CD14-positive monocyte (primary cell): ENCODE data around the gene TFEB. TPM values are rescaled to one million over a fixed set of nuclear protein-coding genes. Genes with fewer than 3 reads are reported as not detected.

Experiments
- DNase-seq, 3 donors: peaks; one replicate each; pipeline ENCODE4 v3.0.0-alpha.2; 2011 to 2022
- H2AFZ ChIP-seq: 2 replicates; pipeline ENCODE4 v1.6.0; 2012; ENCODE audit warnings: mild to moderate bottlenecking, low read depth, low read length, inconsistent platforms; ENCODE audit not compliant: insufficient read depth, poor library complexity, severe bottlenecking
- H3K27ac ChIP-seq, 2 donors: 1 replicate in 1 of 2; 2 replicates in 1 of 2; pipeline ENCODE4 v1.5.1; 2012 to 2013; ENCODE audit warnings: low read length in 2 of 2, control low read depth in 1 of 2, inconsistent platforms in 1 of 2, low read depth in 1 of 2, mild to moderate bottlenecking in 1 of 2
- H3K27me3 ChIP-seq, 2 donors: one replicate each; pipeline versions ENCODE4 v1.6.0 to v1.6.1; 2011 to 2013; ENCODE audit warnings: low read length in 2 of 2; ENCODE audit not compliant: control insufficient read depth in 2 of 2, insufficient read depth in 2 of 2
- H3K36me3 ChIP-seq, 2 donors: replicated peaks in 1 of 2; 1 replicate in 1 of 2; 2 replicates in 1 of 2; pipeline versions ENCODE4 v1.5.1 to v1.6.1; 2012 to 2013; ENCODE audit warnings: low read length in 2 of 2, control low read depth in 1 of 2, inconsistent platforms in 1 of 2, mild to moderate bottlenecking in 1 of 2; ENCODE audit not compliant: insufficient read depth in 2 of 2, control insufficient read depth in 1 of 2
- H3K4me1 ChIP-seq, 2 donors: 1 replicate in 1 of 2; 2 replicates in 1 of 2; pipeline versions ENCODE4 v1.5.1 to v1.6.1; 2012 to 2013; ENCODE audit warnings: low read length in 2 of 2, control low read depth in 1 of 2, inconsistent platforms in 1 of 2, mild to moderate bottlenecking in 1 of 2, moderate library complexity in 1 of 2; ENCODE audit not compliant: insufficient read depth in 2 of 2, control insufficient read depth in 1 of 2
- H3K4me2 ChIP-seq: replicated peaks from 2 replicates; pipeline ENCODE3; 2012; ENCODE audit warnings: low read length, moderate library complexity, mild to moderate bottlenecking; ENCODE audit not compliant: poor library complexity, severe bottlenecking; ENCODE audit errors: extremely low read depth
- H3K4me3 ChIP-seq, 3 experiments: fragments of 200-600 bp in 1 of 3; sonication (generic) in 1 of 3; replicated peaks in 1 of 3; 1 replicate in 2 of 3; 2 replicates in 1 of 3; pipeline ENCODE4 v1.5.1; 2011 to 2013; ENCODE audit warnings: low read length in 3 of 3, mild to moderate bottlenecking in 3 of 3, control low read depth in 2 of 3, low read depth in 2 of 3, inconsistent platforms in 1 of 3, moderate library complexity in 1 of 3
- H3K79me2 ChIP-seq: 2 replicates; pipeline ENCODE4 v1.6.0; 2012; ENCODE audit warnings: mild to moderate bottlenecking, control low read depth, inconsistent platforms, low read length, moderate library complexity; ENCODE audit not compliant: insufficient read depth
- H3K9ac ChIP-seq: 2 replicates; pipeline ENCODE4 v1.6.0; 2017; ENCODE audit warnings: low read length, mild to moderate bottlenecking; ENCODE audit not compliant: insufficient read depth, poor library complexity, severe bottlenecking
- H3K9me3 ChIP-seq, 2 donors: replicated peaks in 1 of 2; 1 replicate in 1 of 2; 2 replicates in 1 of 2; pipeline versions ENCODE4 v1.5.1 to v1.6.1; 2012 to 2013; ENCODE audit warnings: low read length in 2 of 2, control low read depth in 1 of 2; ENCODE audit not compliant: control insufficient read depth in 1 of 2, insufficient read depth in 1 of 2
- H4K20me1 ChIP-seq: 2 replicates; pipeline ENCODE4 v1.6.0; 2012; ENCODE audit warnings: mild to moderate bottlenecking, low read length, control low read depth, moderate library complexity; ENCODE audit not compliant: insufficient read depth
- H3K27ac Mint-ChIP-seq, 7 donors: one replicate each; pipeline ENCODE4 v1.8.0; 2020; ENCODE audit warnings: mild to moderate bottlenecking in 7 of 7, mixed read lengths in 7 of 7, moderate library complexity in 6 of 7, inconsistent platforms in 2 of 7
- H3K27me3 Mint-ChIP-seq, 3 donors: one replicate each; pipeline ENCODE4 v1.8.0; 2021 to 2022; ENCODE audit warnings: low read depth in 3 of 3, mild to moderate bottlenecking in 3 of 3, mixed read lengths in 3 of 3, moderate library complexity in 3 of 3, inconsistent platforms in 1 of 3
- H3K36me3 Mint-ChIP-seq, 2 donors: one replicate each; pipeline ENCODE4 v1.8.0; 2020; ENCODE audit warnings: mixed read lengths in 2 of 2, inconsistent platforms in 1 of 2, mild to moderate bottlenecking in 1 of 2
- H3K4me1 Mint-ChIP-seq: one replicate; pipeline ENCODE4 v1.8.0; 2020; ENCODE audit warnings: mild to moderate bottlenecking, mixed read lengths
- H3K4me3 Mint-ChIP-seq, 2 donors: one replicate each; pipeline ENCODE4 v1.8.0; 2020; ENCODE audit warnings: mild to moderate bottlenecking in 2 of 2, mixed read lengths in 2 of 2, moderate library complexity in 1 of 2
- H3K9me3 Mint-ChIP-seq, 7 donors: one replicate each; pipeline ENCODE4 v1.8.0; 2020 to 2022; ENCODE audit warnings: mixed read lengths in 7 of 7, mild to moderate bottlenecking in 6 of 7, moderate library complexity in 6 of 7, inconsistent platforms in 2 of 7
- CTCF ChIP-seq: fragments of 200-600 bp; IDR thresholded peaks from one replicate; pipeline ENCODE4 v1.8.0; 2022; ENCODE audit warnings: antibody characterized with exemption, mild to moderate bottlenecking
- WGBS: methylation state at CpG from one replicate; pipeline ENCODE4 v1.1.5; 2013; ENCODE audit warnings: missing lambda C conversion rate; ENCODE audit not compliant: insufficient coverage; 5-methylcytosine and 5-hydroxymethylcytosine counted together
- intact Hi-C, 2 donors: fragments of 100-400 bp; cut with micrococcal nuclease; formaldehyde crosslinking; loops; one replicate each; pipeline versions ENCODE4 v1.15.0 to v1.15.1; 2023
- polyA plus RNA-seq, 3 donors: library from polyadenylated mRNA; depleted of rRNA in 1 of 3; unstranded in 2 of 3; stranded (reverse) in 1 of 3; fragments of 300-500 nt in 2 of 3; fragments of >200 nt in 1 of 3; fragmentation: Illumina TruSeq in 2 of 3; gene quantifications; 1 replicate in 2 of 3; 2 replicates in 1 of 3; pipeline ENCODE4 v1.2.3, GENCODE V29; 2012 to 2021

The TFEB gene
- polyA plus RNA-seq, 3 donors: 42.6 to 60.0 (median 55.0) TPM

- H3K79me2 ChIP-seq: no peaks in the 10 kb centered on the region
- H3K27me3 ChIP-seq: no peaks in the 10 kb centered on the region
- 97% methylated on average over 3 of the region's 5 CpGs for WGBS
- no peaks in the 10 kb centered on the region for H3K9me3 ChIP-seq
- no peak for TF ChIP-seq CTCF
- H3K9ac ChIP-seq: no peak overlapping the region
- H3K4me2 ChIP-seq: no peak overlapping the region
- H4K20me1 ChIP-seq: peaks cover 98% of the 10 kb centered on the region
- peaks cover 0 to 2% (median 0%) of the 10 kb centered on the region in 3 donors for H3K27me3 Mint-ChIP-seq
- no peak for DNase-seq
- peaks cover 0 to 1% (median 0%) of the 10 kb centered on the region in 7 donors for H3K9me3 Mint-ChIP-seq
- peaks cover 6 to 7% of the 10 kb centered on the region in 2 donors for H3K4me1 ChIP-seq
- peak overlapping the region in 1 of 7 donors; percentile 72 for H3K27ac Mint-ChIP-seq
- no peak overlapping the region for H2AFZ ChIP-seq
- peaks cover 3% of the 10 kb centered on the region for H3K4me1 Mint-ChIP-seq
- peak overlapping the region in 1 of 2 donors; percentile 3 for H3K27ac ChIP-seq
- peaks cover 73 to 89% of the 10 kb centered on the region in 2 donors for H3K36me3 ChIP-seq
- intact Hi-C loops: no loop called here
- H3K36me3 Mint-ChIP-seq: peaks cover 69 to 78% of the 10 kb centered on the region in 2 donors
- H3K4me3 ChIP-seq: no peak overlapping the region
- no peak overlapping the region for H3K4me3 Mint-ChIP-seq
Measured at GRCh38 chr6:41688256-41688965, 47.0 kb downstream of the TFEB start.

GRCh38 chr6:41687501-41688175, 47.8 kb downstream of the TFEB start:
- TF ChIP-seq CTCF: no peak
- peaks cover 14 to 15% of the 10 kb centered on the region in 2 donors for H3K4me1 ChIP-seq
- no peaks in the 10 kb centered on the region for H3K9me3 ChIP-seq
- no peak for DNase-seq
- peaks cover 0 to 8% (median 2%) of the 10 kb centered on the region in 3 donors for H3K27me3 Mint-ChIP-seq
- no peak overlapping the region for H3K27ac Mint-ChIP-seq
- WGBS: 97% methylated on average over 6 of the region's 9 CpGs
- H3K4me2 ChIP-seq: no peak overlapping the region
- intact Hi-C loops: no loop called here
- H3K4me3 Mint-ChIP-seq: no peak overlapping the region
- no peak overlapping the region for H3K9ac ChIP-seq
- H2AFZ ChIP-seq: no peak overlapping the region
- peaks cover 73 to 88% of the 10 kb centered on the region in 2 donors for H3K36me3 ChIP-seq
- H3K36me3 Mint-ChIP-seq: peaks cover 69 to 78% of the 10 kb centered on the region in 2 donors
- H4K20me1 ChIP-seq: peaks cover 98% of the 10 kb centered on the region
- H3K4me1 Mint-ChIP-seq: peaks cover 10% of the 10 kb centered on the region
- peaks cover 0 to 1% (median 0%) of the 10 kb centered on the region in 7 donors for H3K9me3 Mint-ChIP-seq
- H3K27me3 ChIP-seq: no peaks in the 10 kb centered on the region
- H3K4me3 ChIP-seq: no peak overlapping the region
- no peaks in the 10 kb centered on the region for H3K79me2 ChIP-seq
- no peak overlapping the region for H3K27ac ChIP-seq
